ENCODE data around the gene MYRF. TPM values are rescaled to one million over a fixed set of nuclear protein-coding genes. Genes with fewer than 3 reads are reported as not detected.
A peak's percentile ranks its signal among the peaks of the same experiment; 100 is the strongest.

The MYRF gene
- total RNA-seq, 1 donor from 2014 or later: 1.6 TPM

GRCh38 chr11:61747967-61748285 is 4.5 kb upstream of the MYRF start:
- Mint-ChIP-seq H3K4me1 (ENCODE audit: low read depth) (peaks cover 4% of the 10 kb centered on the region), H3K9me3 (ENCODE audit: low read depth) (no peaks in the 10 kb centered on the region), H3K27ac (ENCODE audit: unreplicated experiment) (no peak overlapping the region), H3K36me3 (ENCODE audit: low read depth) (peaks cover 2% of the 10 kb centered on the region), H3K27me3 (ENCODE audit: low read depth) (peaks cover 4% of the 10 kb centered on the region), H3K4me3 (ENCODE audit: unreplicated experiment) (no peak overlapping the region)
- peak; percentile 39 for TF ChIP-seq CTCF (IDR thresholded peaks at IDR 0.05)
- no peak for DNase-seq (ENCODE audit: low spot score)

- Mint-ChIP-seq H3K4me1 (ENCODE audit: low read depth) (peaks cover 6% of the 10 kb centered on the region), H3K27me3 (ENCODE audit: low read depth) (peaks cover 4% of the 10 kb centered on the region), H3K4me3 (ENCODE audit: unreplicated experiment) (no peak overlapping the region), H3K27ac (ENCODE audit: unreplicated experiment) (no peak overlapping the region), H3K36me3 (ENCODE audit: low read depth) (no peaks in the 10 kb centered on the region), H3K9me3 (ENCODE audit: low read depth) (no peaks in the 10 kb centered on the region)
- DNase-seq (ENCODE audit: low spot score): no peak
- TF ChIP-seq CTCF (IDR thresholded peaks at IDR 0.05): no peak
Observed at GRCh38 chr11:61749591-61750217, 2.7 kb upstream of the MYRF start.

- Mint-ChIP-seq H3K36me3 (ENCODE audit: low read depth) (no peaks in the 10 kb centered on the region), H3K27ac (ENCODE audit: unreplicated experiment) (no peak overlapping the region), H3K4me3 (ENCODE audit: unreplicated experiment) (no peak overlapping the region), H3K9me3 (ENCODE audit: low read depth) (no peaks in the 10 kb centered on the region), H3K4me1 (ENCODE audit: low read depth) (peaks cover 6% of the 10 kb centered on the region), H3K27me3 (ENCODE audit: low read depth) (peaks cover 4% of the 10 kb centered on the region)
- no peak for DNase-seq (ENCODE audit: low spot score)
- no peak for TF ChIP-seq CTCF (IDR thresholded peaks at IDR 0.05)
Observed at GRCh38 chr11:61750631-61751273, 1.7 kb upstream of the MYRF start.

DNA sequence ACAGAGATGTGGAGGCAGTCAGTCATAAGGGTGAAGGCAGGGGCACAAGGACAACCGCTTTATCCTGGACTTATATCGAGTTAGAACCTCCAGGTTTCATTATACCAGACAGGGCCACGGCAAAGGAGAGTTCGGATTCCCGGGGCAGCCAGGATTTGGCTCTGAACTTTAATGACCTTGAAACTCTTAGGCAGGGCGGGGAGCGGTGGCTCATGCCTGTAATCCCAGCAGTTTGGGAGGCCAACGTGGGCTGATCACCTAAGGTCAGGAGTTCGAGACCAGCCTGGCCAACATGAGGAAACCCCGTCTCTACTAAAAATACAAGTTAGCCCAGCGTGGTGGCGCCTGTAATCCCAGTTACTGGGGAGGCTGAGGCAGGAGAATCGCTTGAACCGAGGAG is 1.1 kb upstream of the MYRF start:
- Mint-ChIP-seq H3K27ac (ENCODE audit: unreplicated experiment) (no peak overlapping the region), H3K4me1 (ENCODE audit: low read depth) (peaks cover 12% of the 10 kb centered on the region), H3K36me3 (ENCODE audit: low read depth) (no peaks in the 10 kb centered on the region), H3K27me3 (ENCODE audit: low read depth) (peaks cover 4% of the 10 kb centered on the region), H3K4me3 (ENCODE audit: unreplicated experiment) (peak overlapping the region; percentile 21), H3K9me3 (ENCODE audit: low read depth) (no peaks in the 10 kb centered on the region)
- TF ChIP-seq CTCF (IDR thresholded peaks at IDR 0.05): no peak
- DNase-seq (ENCODE audit: low spot score): no peak

DNA sequence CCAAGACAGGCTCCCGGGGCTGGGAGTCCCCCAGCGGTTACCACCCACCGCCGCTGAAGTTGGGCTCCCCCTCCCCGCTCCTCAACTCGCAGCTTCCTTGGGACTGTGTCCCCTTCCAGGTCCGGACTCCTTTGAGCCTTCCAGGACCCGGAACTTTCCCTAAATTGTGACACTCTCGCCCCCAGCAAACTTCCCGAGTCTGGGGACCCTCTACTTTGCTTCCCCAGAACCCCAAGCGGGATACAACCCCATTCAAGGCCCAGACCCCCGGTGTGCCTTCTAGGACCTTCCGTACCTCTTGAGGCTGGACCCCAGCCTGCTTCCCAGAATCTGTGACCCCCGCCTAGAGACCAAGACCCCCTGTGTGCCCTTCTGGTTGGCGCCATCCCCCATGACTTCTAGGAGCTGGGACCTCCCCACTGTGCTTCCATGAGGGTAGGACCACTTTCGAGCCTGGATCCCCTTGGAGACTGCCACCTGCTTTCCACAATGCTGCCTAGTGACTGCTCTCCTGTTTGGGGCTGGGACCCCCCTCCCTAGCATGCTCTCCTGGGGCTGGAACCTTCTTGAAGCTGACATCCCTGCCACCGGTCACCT is 587 bp downstream of the MYRF start:
- DNase-seq (ENCODE audit: low spot score): no peak
- H3K27me3 Mint-ChIP-seq (ENCODE audit: low read depth): peaks cover 4% of the 10 kb centered on the region
- H3K27ac Mint-ChIP-seq (ENCODE audit: unreplicated experiment): no peak overlapping the region
- H3K4me1 Mint-ChIP-seq (ENCODE audit: low read depth): peaks cover 15% of the 10 kb centered on the region
- peak overlapping the region; percentile 67 for H3K4me3 Mint-ChIP-seq (ENCODE audit: unreplicated experiment)
- no peaks in the 10 kb centered on the region for H3K9me3 Mint-ChIP-seq (ENCODE audit: low read depth)
- TF ChIP-seq CTCF (IDR thresholded peaks at IDR 0.05): no peak
- no peaks in the 10 kb centered on the region for H3K36me3 Mint-ChIP-seq (ENCODE audit: low read depth)
